GM12875 (cell line): ENCODE results near the gene EPHA5.

Experiments
- H3K4me3 ChIP-seq: one replicate; pipeline ENCODE4 v1.5.1; 2011; ENCODE audit warnings: low read depth, low read length, control low read depth
- CTCF ChIP-seq: IDR thresholded peaks from 2 replicates; pipeline ENCODE4 v1.5.1; 2011; ENCODE audit warnings: low read depth, mild to moderate bottlenecking, control low read depth, inconsistent platforms, low read length, moderate library complexity, borderline replicate concordance; ENCODE audit not compliant: insufficient read depth

Gene EPHA5

GRCh38 chr4:65472531-65472930, 197.8 kb downstream of the EPHA5 start:
- no peak overlapping the region for H3K4me3 ChIP-seq
- no peak for TF ChIP-seq CTCF

DNA sequence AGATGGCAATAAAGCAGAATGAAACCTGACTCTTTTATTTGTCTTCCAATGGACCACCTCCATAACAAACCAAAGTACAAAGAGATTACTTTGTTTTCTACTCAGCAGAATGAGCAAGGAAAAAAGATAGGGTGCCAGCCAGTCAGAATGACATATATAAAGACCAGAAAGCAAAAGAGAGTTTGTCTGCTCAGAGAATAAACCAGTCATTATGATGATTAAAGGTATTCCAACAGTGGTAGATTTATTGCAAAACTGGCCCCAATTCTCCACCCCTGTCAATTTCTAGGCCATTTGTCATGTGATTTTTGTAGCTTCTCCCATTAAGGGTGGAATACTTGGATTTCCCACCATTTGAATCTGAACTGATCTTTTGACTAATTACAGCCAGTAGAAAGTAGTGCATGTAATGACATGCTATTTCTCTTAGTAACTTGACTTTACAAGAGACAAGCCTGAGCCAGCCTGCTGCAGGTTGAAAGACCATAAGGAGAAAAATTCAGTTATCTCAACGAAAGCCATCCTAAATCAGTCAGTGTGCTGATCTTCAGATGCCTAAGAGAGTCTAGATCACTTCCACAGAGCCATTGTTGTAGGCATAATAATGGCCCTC, 203.1 kb downstream of the EPHA5 start:
- no peak overlapping the region for H3K4me3 ChIP-seq
- TF ChIP-seq CTCF, result no peak

DNA sequence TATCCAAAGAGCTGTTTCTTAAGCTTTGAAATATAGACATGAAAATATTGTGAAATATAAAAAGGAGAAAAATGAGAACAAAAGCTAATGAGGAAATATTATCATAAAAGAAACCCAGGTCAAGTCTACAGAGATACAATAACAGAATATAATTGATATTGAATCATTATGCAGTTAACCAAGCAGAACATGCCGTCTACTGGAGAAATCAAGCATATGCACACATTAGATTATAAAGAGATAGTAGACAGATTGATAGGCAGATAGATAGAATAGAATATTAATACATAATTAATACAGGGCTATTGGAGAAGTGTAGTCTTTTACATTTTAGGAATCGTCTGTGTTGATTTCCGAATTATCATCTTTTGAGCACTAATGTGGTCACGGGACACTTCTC, 208.5 kb downstream of the EPHA5 start:
- TF ChIP-seq CTCF, result no peak
- H3K4me3 ChIP-seq, result no peak overlapping the region

- no peak for TF ChIP-seq CTCF
- H3K4me3 ChIP-seq, result no peak overlapping the region
Observed at GRCh38 chr4:65457011-65457410, 213.3 kb downstream of the EPHA5 start.

GRCh38 chr4:65456579-65456978, 213.7 kb downstream of the EPHA5 start:
- TF ChIP-seq CTCF, result no peak
- no peak overlapping the region for H3K4me3 ChIP-seq

GRCh38 chr4:65453398-65453797, 216.9 kb downstream of the EPHA5 start:
- no peak overlapping the region for H3K4me3 ChIP-seq
- TF ChIP-seq CTCF, result no peak

GRCh38 chr4:65450899-65451298, 219.4 kb downstream of the EPHA5 start:
- H3K4me3 ChIP-seq, result no peak overlapping the region
- no peak for TF ChIP-seq CTCF
